ENCODE results near the gene HIVEP3.

The HIVEP3 gene

GRCh38 chr1:41902664-41903063 lies 16.1 kb downstream of the HIVEP3 start:
- Histone ChIP-seq H3K27me3 (ENCODE audit: insufficient read depth, low read depth) (no peaks in the 10 kb centered on the region), H3K4me2 (no peak overlapping the region), H2AFZ (ENCODE audit: low read depth) (no peak overlapping the region), H4K20me1 (ENCODE audit: insufficient read depth) (no peaks in the 10 kb centered on the region), H3K27ac (no peak overlapping the region), H3K4me3 (IDR thresholded peaks at IDR 0.05; ENCODE audit: insufficient read depth, low read depth, low read length) (no peak overlapping the region), H3K79me2 (ENCODE audit: insufficient read depth, low read depth) (no peaks in the 10 kb centered on the region), H3K36me3 (ENCODE audit: insufficient read depth) (no peaks in the 10 kb centered on the region), H3K9ac (no peak overlapping the region), H3K4me1 (ENCODE audit: low read depth, poor library complexity, severe bottlenecking) (peaks cover 15% of the 10 kb centered on the region)
- TF ChIP-seq, protein P1, sequence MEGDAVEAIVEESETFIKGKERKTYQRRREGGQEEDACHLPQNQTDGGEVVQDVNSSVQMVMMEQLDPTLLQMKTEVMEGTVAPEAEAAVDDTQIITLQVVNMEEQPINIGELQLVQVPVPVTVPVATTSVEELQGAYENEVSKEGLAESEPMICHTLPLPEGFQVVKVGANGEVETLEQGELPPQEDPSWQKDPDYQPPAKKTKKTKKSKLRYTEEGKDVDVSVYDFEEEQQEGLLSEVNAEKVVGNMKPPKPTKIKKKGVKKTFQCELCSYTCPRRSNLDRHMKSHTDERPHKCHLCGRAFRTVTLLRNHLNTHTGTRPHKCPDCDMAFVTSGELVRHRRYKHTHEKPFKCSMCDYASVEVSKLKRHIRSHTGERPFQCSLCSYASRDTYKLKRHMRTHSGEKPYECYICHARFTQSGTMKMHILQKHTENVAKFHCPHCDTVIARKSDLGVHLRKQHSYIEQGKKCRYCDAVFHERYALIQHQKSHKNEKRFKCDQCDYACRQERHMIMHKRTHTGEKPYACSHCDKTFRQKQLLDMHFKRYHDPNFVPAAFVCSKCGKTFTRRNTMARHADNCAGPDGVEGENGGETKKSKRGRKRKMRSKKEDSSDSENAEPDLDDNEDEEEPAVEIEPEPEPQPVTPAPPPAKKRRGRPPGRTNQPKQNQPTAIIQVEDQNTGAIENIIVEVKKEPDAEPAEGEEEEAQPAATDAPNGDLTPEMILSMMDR (conservative IDR thresholded peaks at IDR 0.05; ENCODE audit: low read depth, low read length): no peak

DNA sequence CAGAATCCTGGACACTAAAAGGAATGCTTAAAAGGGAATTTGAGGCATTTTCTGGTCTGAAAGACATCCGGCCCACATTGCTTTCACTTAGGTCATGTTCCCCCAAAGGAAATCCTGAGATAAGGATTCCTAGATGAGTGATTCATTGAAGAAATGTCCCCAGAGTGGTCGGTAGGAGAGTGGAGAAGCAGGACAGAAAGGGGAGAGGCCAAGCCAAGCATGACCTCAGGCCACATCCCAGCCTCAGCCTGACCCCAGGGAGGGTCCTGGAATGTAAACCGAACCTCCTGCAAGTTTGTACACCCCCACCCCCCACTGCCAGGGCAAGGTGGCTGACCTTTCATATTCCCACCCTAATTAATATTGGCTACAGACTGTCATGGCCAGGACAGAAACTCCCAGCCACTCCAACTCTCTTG lies 16.6 kb downstream of the HIVEP3 start:
- Histone ChIP-seq H2AFZ (ENCODE audit: low read depth) (no peak overlapping the region), H3K27me3 (ENCODE audit: insufficient read depth, low read depth) (no peaks in the 10 kb centered on the region), H3K27ac (no peak overlapping the region), H3K9ac (no peak overlapping the region), H3K4me3 (IDR thresholded peaks at IDR 0.05; ENCODE audit: insufficient read depth, low read depth, low read length) (no peak overlapping the region), H4K20me1 (ENCODE audit: insufficient read depth) (no peaks in the 10 kb centered on the region), H3K4me1 (ENCODE audit: low read depth, poor library complexity, severe bottlenecking) (peaks cover 19% of the 10 kb centered on the region), H3K4me2 (no peak overlapping the region), H3K36me3 (ENCODE audit: insufficient read depth) (no peaks in the 10 kb centered on the region), H3K79me2 (ENCODE audit: insufficient read depth, low read depth) (no peaks in the 10 kb centered on the region)
- TF ChIP-seq, protein P1 (conservative IDR thresholded peaks at IDR 0.05; ENCODE audit: low read depth, low read length): no peak

GRCh38 chr1:41901551-41901950 lies 17.2 kb downstream of the HIVEP3 start:
- no peaks in the 10 kb centered on the region for H3K36me3 ChIP-seq (ENCODE audit: insufficient read depth)
- H4K20me1 ChIP-seq (ENCODE audit: insufficient read depth): no peaks in the 10 kb centered on the region
- H2AFZ ChIP-seq (ENCODE audit: low read depth): no peak overlapping the region
- H3K79me2 ChIP-seq (ENCODE audit: insufficient read depth, low read depth): no peaks in the 10 kb centered on the region
- TF ChIP-seq, protein P1 (conservative IDR thresholded peaks at IDR 0.05; ENCODE audit: low read depth, low read length): no peak
- H3K9ac ChIP-seq: no peak overlapping the region
- H3K27ac ChIP-seq: no peak overlapping the region
- H3K4me3 ChIP-seq (IDR thresholded peaks at IDR 0.05; ENCODE audit: insufficient read depth, low read depth, low read length): no peak overlapping the region
- no peaks in the 10 kb centered on the region for H3K27me3 ChIP-seq (ENCODE audit: insufficient read depth, low read depth)
- no peak overlapping the region for H3K4me2 ChIP-seq
- H3K4me1 ChIP-seq (ENCODE audit: low read depth, poor library complexity, severe bottlenecking): peaks cover 19% of the 10 kb centered on the region

DNA sequence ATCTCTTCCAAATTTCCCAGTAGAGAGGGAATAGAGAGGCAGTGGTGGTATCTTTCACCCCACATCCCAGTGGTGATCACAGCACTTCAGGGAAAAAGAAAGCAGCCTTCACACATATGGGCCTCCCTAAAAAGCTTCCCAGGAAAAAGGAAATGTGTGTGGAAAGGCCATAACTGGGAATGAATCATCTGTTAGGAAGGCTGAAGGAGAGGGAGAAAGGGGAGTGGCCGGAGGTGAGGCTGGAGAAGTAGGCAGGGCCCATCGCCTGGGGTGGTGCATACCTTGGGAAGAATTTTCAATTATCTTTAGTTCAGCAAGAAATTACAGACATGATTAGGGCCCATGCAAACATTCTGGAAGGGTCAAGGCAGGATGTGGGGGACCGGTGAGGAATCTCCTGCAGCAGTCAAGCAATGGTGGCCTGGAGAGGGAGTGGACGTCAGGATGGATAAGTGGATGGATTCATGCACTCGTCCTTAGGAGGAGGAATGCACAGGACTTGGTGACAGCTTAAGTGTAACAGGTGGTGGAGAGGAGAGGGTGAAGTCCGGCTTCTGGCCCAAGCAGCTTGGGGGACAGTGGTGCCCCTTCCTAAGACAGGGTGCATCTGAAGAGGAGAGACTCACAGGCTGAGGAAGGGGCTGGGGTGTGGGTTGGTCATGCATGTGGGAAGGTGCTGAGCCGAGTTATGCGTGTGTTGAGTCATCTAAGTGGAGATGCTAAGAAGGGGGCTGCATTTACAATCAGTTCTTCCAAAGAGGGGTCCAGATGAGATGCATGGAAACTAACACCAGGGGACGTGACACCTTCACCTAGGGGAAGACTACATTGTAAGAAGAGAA lies 17.9 kb downstream of the HIVEP3 start:
- Histone ChIP-seq H3K27me3 (ENCODE audit: insufficient read depth, low read depth) (no peaks in the 10 kb centered on the region), H3K27ac (no peak overlapping the region), H3K36me3 (ENCODE audit: insufficient read depth) (no peaks in the 10 kb centered on the region), H3K4me1 (ENCODE audit: low read depth, poor library complexity, severe bottlenecking) (peaks cover 19% of the 10 kb centered on the region), H3K4me3 (IDR thresholded peaks at IDR 0.05; ENCODE audit: insufficient read depth, low read depth, low read length) (no peak overlapping the region), H4K20me1 (ENCODE audit: insufficient read depth) (no peaks in the 10 kb centered on the region), H2AFZ (ENCODE audit: low read depth) (no peak overlapping the region), H3K9ac (no peak overlapping the region), H3K79me2 (ENCODE audit: insufficient read depth, low read depth) (no peaks in the 10 kb centered on the region), H3K4me2 (no peak overlapping the region)
- TF ChIP-seq, protein P1 (conservative IDR thresholded peaks at IDR 0.05; ENCODE audit: low read depth, low read length): no peak

Data from KMS-11 (cell line).